Lower leg skin (tissue), 4 donors: ENCODE results near the gene AKAP6. TPM values are rescaled to one million over a fixed set of nuclear protein-coding genes. Genes with fewer than 3 reads are reported as not detected.

ENCODE experiments used
- DNase-seq, 2 donors: peaks; one replicate each; pipeline ENCODE4 v3.0.0-alpha.2; 2019; ENCODE audit warnings: low spot score in 2 of 2
- H3K4me3 ChIP-seq: fragments of 200-600 bp; sonication (generic); 2 replicates; pipeline ENCODE4 v1.5.1; 2017; ENCODE audit warnings: mild to moderate bottlenecking, low read depth; ENCODE audit not compliant: poor library complexity, severe bottlenecking
- POLR2A ChIP-seq, 2 donors: fragments of 450-650 bp; IDR thresholded peaks; one replicate each; pipeline ENCODE4 v1.6.1; 2016 to 2017; ENCODE audit warnings: antibody characterized with exemption in 2 of 2, mild to moderate bottlenecking in 1 of 2, moderate library complexity in 1 of 2
- WGBS, 2 donors: methylation state at CpG; one replicate each; pipeline ENCODE4 v1.1.5; 2018; 5-methylcytosine and 5-hydroxymethylcytosine counted together
- intact Hi-C: fragments of 100-400 bp; cut with DNase I; formaldehyde crosslinking; loops from one replicate; pipeline ENCODE4 v1.15.0; 2023; ENCODE audit warnings: low total_unique reads
- total RNA-seq, 4 donors: library from RNA; depleted of rRNA; stranded (reverse); fragments of >200 nt; gene quantifications; one replicate each; pipeline ENCODE4 v1.1.0, GENCODE V29; 2016
- TF ChIP-seq, protein P1 (sequence below), 3 donors: fragments of 450-650 bp; IDR thresholded peaks; one replicate each; pipeline ENCODE4 v1.5.1; 2016; ENCODE audit warnings: antibody characterized with exemption in 3 of 3, mild to moderate bottlenecking in 3 of 3, moderate library complexity in 2 of 3

AKAP6 gene
- total RNA-seq, 4 donors from 2014 or later, result 2.3 to 13.3 (median 3.6) TPM

DNA sequence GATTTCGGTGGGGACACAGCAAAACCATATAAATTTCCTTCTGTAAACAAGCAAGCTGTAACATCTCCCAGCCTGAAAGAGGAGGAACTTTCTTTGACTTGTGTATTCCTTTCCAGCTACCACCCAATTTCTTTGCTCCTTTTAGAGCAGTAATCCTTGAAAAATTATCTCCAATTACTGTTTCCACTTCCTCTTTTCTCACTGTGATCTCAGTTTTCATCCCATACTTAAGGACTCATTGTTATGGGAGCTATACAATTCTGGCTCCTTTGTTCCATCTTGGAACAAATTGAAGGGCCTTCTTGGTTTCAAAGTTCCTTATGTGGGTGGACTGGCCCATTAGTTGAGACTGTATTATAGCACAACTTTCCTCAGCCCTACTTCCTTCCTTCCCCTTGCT, 152.6 kb downstream of the AKAP6 start:
- H3K4me3 ChIP-seq, result no peak overlapping the region
- intact Hi-C loops, result no loop called here
- DNase-seq, result no peak
- TF ChIP-seq, protein P1, sequence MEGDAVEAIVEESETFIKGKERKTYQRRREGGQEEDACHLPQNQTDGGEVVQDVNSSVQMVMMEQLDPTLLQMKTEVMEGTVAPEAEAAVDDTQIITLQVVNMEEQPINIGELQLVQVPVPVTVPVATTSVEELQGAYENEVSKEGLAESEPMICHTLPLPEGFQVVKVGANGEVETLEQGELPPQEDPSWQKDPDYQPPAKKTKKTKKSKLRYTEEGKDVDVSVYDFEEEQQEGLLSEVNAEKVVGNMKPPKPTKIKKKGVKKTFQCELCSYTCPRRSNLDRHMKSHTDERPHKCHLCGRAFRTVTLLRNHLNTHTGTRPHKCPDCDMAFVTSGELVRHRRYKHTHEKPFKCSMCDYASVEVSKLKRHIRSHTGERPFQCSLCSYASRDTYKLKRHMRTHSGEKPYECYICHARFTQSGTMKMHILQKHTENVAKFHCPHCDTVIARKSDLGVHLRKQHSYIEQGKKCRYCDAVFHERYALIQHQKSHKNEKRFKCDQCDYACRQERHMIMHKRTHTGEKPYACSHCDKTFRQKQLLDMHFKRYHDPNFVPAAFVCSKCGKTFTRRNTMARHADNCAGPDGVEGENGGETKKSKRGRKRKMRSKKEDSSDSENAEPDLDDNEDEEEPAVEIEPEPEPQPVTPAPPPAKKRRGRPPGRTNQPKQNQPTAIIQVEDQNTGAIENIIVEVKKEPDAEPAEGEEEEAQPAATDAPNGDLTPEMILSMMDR (IDR thresholded peaks at IDR 0.05), result no peak
- no peak for TF ChIP-seq POLR2A (IDR thresholded peaks at IDR 0.05)
- 0 to 42% methylated on average over 1 of the region's 1 CpG for WGBS, 2 donors

DNA sequence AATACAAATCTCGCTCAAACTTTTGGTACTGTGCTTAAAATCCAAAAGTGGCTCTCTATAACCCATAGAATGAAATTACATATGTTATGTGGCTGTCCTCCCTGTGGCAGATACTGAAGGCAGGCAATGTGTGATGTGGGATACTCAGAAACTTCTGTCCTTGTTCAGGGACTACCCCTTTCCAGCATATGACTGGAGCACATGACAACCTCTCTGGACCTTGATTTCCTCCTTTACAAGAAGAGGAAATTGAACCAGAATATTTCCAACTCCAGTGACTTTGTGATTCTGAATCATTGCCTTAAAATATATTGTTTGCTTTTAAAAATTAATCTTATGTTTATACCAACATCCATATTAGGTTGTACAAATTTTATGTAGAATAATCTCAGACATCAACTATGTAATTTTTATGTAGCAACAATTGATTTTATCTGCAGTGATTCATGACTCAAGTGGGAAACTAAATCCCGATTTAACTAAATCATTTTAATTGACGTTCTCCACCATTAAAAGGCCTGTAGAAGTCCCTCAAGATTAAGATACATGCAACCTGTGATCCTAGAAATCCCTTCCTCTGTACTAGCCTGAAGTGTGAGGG, 162.4 kb downstream of the AKAP6 start:
- DNase-seq, result no peak
- TF ChIP-seq POLR2A (IDR thresholded peaks at IDR 0.05), result no peak
- TF ChIP-seq, protein P1 (IDR thresholded peaks at IDR 0.05), result no peak
- no peak overlapping the region for H3K4me3 ChIP-seq
- intact Hi-C loops, result no loop called here
- WGBS, 2 donors, result 64 to 71% methylated on average over 3 of the region's 3 CpGs

DNA sequence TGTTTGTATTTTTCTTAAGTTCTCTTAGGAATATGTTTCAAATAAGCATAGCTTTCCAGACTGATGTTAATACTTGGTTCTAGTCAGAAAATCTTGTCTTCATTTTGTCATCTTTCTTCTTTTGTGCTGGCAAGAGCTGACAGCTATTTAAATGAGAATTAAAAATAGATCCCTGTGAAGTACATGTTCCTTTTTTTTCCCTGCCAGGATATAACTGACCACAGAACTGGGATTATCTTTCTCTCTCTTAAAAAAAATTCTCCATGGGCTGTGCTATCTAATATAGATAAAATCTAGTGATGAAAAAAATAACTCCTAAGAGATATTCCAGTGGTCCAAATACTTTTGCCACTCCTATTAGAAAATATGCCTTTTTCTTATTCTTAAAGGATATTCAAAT, 163.4 kb downstream of the AKAP6 start:
- no peak for DNase-seq
- intact Hi-C loops, result no loop called here
- no peak overlapping the region for H3K4me3 ChIP-seq
- no peak for TF ChIP-seq POLR2A (IDR thresholded peaks at IDR 0.05)
- TF ChIP-seq, protein P1 (IDR thresholded peaks at IDR 0.05), result no peak

DNA sequence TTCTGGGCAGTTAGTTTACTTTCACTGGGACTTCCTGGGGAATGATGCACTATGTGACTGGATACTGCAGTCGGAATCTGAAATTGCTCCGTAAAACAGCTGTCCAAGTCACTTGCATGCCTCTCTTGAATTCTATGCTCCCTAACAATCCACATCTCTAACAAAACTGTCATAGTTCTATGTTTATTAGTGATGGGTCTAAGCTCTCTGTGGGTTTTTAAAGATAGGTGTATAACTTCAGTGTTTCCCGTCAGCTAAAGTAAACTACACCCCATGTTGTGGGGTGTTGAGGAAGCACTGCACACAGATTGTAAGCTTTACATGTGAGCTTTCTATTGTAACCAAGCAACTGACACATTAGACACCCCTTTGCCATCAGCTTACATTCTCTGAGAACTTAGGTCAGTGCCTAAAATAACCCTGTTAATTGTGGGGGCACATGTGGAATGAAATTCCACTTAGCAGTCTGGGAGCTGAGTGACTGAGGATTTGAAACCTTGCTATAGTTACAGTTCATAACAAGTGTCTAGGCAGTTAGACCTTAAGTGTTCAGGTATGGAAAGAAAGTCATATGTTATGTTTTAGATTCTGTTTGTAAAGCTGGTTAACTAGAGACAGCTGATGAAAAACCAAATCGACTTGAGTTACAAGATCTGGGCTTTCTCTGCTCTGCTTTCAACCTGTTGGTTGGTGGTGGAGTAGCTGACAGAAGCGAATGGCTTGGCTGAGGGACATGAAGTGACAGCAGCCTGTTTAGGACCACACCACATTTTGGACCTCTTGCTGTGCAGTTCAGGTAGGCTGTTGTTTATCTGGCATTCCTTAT, 165.7 kb downstream of the AKAP6 start:
- no peak for DNase-seq
- intact Hi-C loops, result no loop called here
- no peak overlapping the region for H3K4me3 ChIP-seq
- 66 to 76% methylated on average over 5 of the region's 5 CpGs for WGBS, 2 donors
- TF ChIP-seq, protein P1 (IDR thresholded peaks at IDR 0.05), result no peak
- no peak for TF ChIP-seq POLR2A (IDR thresholded peaks at IDR 0.05)

DNA sequence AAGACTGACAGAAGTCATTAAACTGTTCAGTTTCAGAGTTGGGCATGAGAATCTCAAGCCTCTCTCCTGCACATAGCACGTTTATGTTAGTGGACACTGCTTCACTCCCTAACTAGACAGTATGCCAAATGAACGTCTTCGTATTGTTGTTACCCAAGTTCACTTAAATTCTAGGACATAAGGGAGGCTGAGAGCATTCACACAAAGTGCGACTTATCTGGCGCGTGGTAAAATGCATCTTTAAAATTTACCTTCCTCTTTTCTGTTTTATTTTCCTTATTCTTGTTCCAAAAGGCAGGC, 166.3 kb downstream of the AKAP6 start:
- no peak overlapping the region for H3K4me3 ChIP-seq
- 72 to 74% methylated on average over 6 of the region's 6 CpGs for WGBS, 2 donors
- TF ChIP-seq, protein P1 (IDR thresholded peaks at IDR 0.05), result no peak
- TF ChIP-seq POLR2A (IDR thresholded peaks at IDR 0.05), result no peak
- intact Hi-C loops, result no loop called here
- DNase-seq, result no peak

DNA sequence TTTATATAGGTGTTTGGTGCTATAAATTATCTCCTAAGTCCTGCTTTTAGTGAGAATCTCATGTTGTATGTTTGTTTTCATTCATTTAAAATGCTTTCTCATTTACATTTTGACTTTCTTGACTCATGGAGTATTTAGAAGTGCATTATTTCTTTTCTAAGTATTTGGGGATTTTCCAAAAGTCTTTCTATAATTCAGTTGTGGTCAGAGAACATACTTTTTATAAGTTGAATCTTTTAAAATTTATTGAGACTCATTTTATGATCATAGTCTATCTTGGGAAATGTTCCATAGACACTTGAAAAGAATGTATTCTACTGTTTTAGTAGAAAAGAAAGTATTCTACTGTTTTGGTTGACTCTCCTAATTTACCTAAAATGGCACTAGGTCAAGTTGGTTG, 168.2 kb downstream of the AKAP6 start:
- no peak for TF ChIP-seq POLR2A (IDR thresholded peaks at IDR 0.05)
- TF ChIP-seq, protein P1 (IDR thresholded peaks at IDR 0.05), result no peak
- DNase-seq, result no peak
- intact Hi-C loops, result no loop called here
- no peak overlapping the region for H3K4me3 ChIP-seq
